UCSD-AML1 (cell line): ENCODE measurements around the gene MEF2A.
"Not testable (repeated sequence)": the region's sequence is repeated elsewhere in the genome, so short reads cannot be mapped to it uniquely, and the experiment has no call there.

Experiments used
- DNase-seq: peaks from one replicate; lab custom pipeline; 2025; ENCODE audit not compliant: unreplicated experiment; lab: John Stamatoyannopoulos, UW

Gene MEF2A

GRCh38 chr15:99644913-99645542 lies 79.2 kb downstream of the MEF2A start:
- DNase-seq, result no peak

GRCh38 chr15:99645543-99645935 lies 79.8 kb downstream of the MEF2A start:
- no peak for DNase-seq

DNA sequence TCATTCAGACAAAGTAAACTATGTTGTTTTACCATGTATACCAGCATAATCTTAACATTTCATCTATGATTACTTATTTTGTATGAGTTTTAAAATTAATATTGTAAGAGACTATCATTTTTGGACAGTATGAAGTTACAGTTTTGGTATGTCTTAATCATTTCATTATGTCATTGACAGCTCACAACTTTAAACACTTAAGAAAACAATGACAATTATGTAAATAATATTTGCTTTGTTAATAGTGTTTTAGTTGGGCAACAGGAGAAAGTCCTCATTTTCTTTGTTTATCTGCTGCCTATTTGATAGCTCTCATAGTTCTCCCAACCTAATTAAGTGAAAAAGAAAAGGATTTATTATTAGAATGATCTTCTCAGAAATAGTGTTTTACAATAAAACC lies 80.2 kb downstream of the MEF2A start:
- no peak for DNase-seq

GRCh38 chr15:99651023-99651807 lies 85.4 kb downstream of the MEF2A start:
- DNase-seq, result no peak

DNA sequence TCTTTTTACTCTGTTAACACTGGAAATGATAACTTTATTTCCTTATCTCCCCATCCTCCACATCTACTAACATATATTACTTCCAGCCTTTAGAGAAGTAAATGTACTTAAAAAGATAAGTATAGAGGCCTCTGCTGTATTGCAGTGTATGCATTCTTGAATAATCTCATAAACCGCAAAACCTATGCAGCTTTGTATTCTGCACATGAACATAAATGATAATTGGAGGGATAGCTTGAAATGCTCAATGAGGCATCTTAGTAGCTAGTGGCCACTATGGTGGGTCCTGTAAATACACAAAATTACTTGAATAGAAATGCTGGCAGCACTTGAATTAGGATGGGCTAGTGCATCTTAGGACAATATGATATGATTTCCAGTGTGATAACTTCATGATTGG lies 90.4 kb downstream of the MEF2A start:
- no peak for DNase-seq

DNA sequence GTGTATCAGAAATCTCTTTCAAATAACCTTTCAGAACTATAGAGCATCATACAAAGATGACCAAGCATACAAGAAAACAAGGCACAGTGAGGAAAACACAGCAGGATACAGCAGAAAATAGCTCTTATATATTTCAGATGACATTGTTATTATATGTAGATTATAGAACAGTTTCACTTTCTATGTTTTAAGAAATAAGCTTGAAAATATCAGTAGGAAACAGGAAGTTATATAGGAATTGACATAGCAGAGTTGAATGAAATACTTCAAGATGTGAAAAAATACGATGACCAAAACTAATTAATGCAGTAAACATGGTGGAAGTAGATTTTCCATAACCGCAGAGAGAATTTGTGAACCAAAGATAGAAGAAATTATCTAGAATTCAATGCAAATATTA lies 92.2 kb downstream of the MEF2A start:
- DNase-seq, result no peak

DNA sequence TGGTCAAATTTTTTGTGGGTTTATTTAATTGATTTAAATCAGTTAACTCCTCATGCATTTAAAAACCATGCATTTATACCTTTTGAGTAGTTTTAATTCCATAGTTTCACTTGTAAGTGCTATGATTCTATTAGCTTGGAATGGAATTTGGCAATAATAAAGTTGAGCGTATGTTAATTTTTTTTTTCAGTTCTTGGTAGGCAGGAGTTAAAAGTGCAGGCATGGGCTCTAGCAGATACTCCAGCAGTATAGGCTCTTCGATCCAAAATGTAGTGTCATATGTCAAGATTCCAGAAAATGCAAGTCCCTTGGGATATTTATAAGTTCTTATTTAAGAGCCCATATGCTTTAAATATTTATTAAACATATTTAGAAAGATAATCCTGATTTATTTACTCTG lies 97.1 kb downstream of the MEF2A start:
- DNase-seq, result no peak

DNA sequence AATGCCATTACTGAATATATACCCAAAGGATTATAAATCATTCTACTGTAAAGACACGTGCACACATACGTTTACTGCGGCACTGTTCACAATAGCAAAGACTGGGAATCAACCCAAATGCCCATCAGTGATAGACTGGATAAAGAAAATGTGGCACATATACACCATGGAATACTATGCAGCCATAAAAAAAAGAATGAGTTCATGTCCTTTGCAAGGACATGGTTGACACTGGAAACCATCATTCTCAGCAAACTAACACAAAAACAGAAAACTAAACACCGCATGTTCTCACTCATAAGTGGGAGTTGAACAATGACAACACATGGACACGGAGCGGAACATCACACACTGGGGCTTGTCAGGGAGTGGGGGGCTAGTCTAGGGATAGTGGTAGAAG lies 100.3 kb downstream of the MEF2A start:
- DNase-seq, result not testable (repeated sequence)

DNA sequence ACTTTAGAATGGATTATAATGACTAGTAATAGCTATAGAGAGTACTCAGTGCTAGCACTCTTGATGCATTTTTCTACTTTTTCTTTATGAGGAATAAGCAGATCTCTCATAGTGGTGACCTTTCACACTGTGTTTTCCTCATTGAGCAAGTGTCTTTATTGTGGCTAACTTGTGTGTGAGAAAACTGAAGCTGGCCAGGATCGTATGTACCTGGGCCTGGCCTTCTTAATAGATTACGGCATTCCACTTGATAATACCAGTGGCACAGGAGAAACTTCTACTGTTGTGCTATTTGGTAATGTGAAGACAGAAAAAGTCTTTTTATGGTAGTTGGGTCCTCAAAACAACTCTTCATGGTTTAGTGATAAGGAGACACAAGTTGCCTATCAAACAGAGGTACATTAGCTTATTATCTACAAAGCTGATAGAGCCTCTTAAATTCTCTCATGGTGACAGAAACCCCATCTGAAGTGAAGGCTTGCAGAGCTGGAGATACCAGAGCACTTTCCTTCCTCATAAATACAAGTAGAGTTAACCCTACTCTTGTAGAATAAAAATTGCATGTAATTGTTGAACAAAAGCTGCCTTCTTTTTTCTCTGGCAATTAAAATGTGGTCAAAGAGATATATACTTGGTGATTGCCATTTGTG lies 102.9 kb downstream of the MEF2A start:
- DNase-seq, result no peak

DNA sequence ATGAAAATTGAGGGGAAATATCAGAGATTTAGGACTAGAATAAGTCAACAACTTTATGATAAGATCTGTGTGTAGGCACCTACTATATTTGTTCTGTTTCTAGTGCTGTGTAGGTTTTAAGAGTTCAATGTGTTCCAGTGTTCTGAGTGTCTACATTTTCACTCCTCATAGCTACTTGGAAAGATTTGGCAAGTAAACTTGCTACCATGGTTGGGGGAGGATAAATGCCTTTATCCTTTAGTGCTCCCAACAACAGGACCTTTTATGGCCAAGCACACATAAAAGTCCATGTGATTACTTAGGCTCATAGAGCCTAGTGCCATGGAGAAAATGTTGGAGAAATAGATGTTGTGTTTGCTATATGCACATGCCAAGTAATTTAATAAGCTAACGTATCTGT lies 103.5 kb downstream of the MEF2A start:
- no peak for DNase-seq

- no peak for DNase-seq
Measured at GRCh38 chr15:99671926-99672635, 106.3 kb downstream of the MEF2A start.

DNA sequence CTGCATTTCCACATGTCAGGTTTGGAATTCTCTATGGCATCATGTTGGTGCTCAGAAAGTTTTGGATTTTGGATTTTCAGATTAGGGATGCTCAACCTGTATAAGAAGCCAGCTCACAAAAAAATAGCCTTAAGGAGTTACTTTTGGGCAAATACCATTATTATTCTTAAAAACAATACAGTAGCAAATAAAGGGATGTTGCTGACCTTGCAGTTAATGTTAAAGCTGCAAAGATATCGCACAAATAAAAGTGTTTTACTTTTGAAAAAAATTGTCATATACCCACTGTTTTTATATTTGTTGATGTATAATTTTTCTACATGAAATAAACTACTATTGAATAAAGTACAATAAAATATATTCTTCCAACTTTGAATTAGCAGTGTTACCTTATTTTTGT lies 107.3 kb downstream of the MEF2A start:
- no peak for DNase-seq

DNA sequence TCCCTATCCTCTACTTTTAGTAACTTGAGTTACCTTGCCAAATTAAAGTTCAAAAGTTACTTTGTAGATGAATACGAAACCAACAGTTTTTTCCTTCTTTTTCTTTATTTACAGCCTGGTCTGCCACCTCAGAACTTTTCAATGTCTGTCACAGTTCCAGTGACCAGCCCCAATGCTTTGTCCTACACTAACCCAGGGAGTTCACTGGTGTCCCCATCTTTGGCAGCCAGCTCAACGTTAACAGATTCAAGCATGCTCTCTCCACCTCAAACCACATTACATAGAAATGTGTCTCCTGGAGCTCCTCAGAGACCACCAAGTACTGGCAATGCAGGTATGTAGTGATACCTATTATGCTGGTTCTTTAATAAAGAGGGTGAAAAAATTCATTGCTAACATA lies 108.5 kb downstream of the MEF2A start:
- no peak for DNase-seq

DNA sequence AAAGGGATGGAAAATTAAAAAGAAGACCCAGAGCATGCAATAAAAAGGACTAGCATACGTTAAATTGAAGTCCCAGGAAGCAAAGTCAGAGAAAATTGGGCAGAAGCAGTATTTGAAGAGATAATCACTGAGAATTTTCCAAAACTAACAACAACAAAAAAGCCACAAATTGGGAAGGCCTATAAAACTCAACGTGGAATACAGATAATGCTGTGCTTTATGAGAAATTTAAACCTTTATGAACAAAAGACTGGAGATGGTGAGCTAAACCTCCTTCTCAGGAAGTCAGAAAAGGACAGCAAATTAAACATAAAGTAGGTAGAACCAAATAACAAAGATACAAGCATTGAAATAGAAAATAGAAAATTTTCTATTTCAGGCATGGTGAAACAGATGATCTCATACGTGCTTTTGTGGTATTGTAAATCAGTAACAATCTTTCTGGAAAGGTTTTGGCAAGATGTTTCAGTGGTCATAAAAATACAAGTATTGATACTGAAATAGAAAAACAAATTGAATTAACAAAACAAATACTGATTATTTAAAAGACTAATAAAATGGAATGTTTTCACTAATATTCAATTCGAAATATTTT lies 111.9 kb downstream of the MEF2A start:
- DNase-seq, result no peak

DNA sequence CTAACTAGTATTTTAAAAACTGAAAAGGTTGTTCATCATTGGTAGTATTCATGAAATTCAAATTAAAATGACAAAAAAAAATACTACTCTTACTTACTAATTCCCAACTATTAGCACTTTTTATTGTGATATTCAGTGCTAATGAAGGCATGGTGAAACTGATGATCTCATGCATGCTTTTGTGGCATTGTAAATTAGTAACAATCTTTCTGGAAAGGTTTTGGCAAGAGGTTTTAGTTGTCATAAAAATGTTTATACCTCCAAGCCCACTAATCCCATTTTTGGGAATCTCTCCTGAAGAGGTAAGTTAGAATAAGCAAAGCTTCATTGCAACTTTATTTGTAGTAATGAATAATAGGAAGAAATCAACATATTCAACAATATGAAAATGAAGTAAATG lies 114.5 kb downstream of the MEF2A start:
- DNase-seq, result no peak

DNA sequence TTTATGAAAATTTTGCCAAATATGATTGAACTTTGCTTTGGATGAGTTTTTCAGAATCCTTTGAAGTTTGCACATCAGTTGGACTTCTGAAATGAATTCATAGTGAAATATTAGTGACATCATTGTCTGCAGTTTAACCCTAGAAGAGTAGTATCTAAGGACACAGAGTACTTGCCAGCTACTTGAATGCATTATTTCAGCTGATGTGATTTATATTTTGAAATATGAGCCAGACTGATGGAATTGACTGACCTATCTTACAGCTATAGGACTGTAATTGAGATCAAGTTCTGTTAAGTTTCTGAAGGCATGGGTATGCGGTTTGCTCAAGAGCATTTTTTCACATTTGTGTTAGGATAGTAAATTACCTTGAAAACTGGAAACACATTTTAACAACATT lies 116.2 kb downstream of the MEF2A start:
- no peak for DNase-seq

- no peak for DNase-seq
Measured at GRCh38 chr15:99682455-99682854, 116.7 kb downstream of the MEF2A start.

GRCh38 chr15:99683000-99683670 lies 117.4 kb downstream of the MEF2A start:
- DNase-seq, result no peak

GRCh38 chr15:99686290-99686689 lies 120.5 kb downstream of the MEF2A start:
- DNase-seq, result no peak

DNA sequence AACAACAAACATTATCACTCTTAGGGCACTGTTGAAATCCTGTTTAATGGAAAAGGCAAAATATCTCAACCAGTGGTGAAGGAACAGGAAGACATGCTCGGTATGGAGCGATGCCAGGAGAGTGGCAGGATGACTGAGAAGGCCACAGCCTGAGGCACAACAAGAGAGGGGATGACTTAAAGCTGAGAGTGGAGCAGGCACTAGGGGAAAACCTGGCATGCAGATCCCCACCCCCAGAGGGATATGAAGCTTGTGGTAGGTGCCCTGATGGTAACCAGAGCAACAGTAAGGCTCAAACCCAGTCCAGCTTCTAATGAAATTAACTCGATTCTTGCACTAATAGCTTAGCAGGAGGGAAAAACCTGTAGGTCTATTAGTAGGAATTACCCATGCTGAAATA lies 127.0 kb downstream of the MEF2A start:
- no peak for DNase-seq

DNA sequence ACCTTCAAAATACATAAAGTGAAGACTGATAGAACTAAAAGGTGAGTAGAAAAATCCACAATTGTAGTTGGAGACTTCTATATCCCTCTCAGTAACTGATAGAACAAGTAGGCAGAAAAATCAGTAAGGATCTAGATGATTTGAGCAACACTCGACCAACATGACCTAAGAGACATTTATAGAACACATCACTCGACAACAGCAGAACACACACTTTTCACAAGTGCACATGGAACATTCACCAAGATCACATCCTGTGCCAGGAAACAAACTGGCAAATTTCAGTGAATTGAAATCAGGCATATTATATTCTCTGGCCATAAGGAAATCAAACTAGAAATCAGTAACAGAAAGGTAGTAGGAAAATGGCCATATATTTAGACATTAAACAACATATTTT lies 130.3 kb downstream of the MEF2A start:
- no peak for DNase-seq
